ENCODE measurements around the gene GPI.

- TF ChIP-seq TCF12 (IDR thresholded peaks at IDR 0.05; ENCODE audit: low read depth) (no peak), RAD21 (IDR thresholded peaks at IDR 0.05; ENCODE audit: low read depth) (no peak), MAX (IDR thresholded peaks at IDR 0.05) (no peak), FOXM1 (IDR thresholded peaks at IDR 0.05; ENCODE audit: borderline replicate concordance, low read depth) (no peak), YY1 (IDR thresholded peaks at IDR 0.05; ENCODE audit: low read depth) (no peak), REST (IDR thresholded peaks at IDR 0.05; ENCODE audit: low read depth) (no peak), TEAD4 (IDR thresholded peaks at IDR 0.05) (no peak), EP300 (IDR thresholded peaks at IDR 0.05; ENCODE audit: borderline replicate concordance) (no peak), USF1 (IDR thresholded peaks at IDR 0.05) (no peak), EGR1 (IDR thresholded peaks at IDR 0.05) (no peak), NFIC (IDR thresholded peaks at IDR 0.05) (no peak), CREB1 (IDR thresholded peaks at IDR 0.05; ENCODE audit: low read depth) (no peak)
Measured at GRCh38 chr19:34341935-34342680, 22.9 kb upstream of the GPI start.
